ENCODE results near the gene SPTB.

DNA sequence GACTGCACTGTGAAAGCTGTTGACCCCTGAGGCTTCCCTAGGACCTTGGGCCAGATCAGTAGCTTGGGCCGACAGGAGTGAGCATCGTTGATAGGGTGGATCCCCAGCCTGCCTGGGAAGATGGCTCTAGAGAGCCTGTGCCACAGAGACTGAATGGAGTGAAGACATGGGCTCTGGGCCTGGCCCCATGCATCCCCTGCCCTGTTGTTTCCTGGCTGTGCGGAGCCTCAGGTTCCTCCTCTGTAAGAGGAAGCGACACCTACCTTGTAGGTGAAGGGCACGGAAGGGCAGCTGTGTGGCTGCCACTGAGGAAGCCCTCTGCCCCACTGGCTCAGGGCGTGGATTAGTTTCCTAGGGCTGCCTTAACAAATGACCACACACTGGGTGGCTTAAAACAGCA is 151.6 kb downstream of the SPTB start:
- TF ChIP-seq CTCF (IDR thresholded peaks at IDR 0.05; ENCODE audit: low read length) (no peak), EZH2phosphoT487 (IDR thresholded peaks at IDR 0.05; ENCODE audit: low read length) (no peak)
